GM23248 (cell line): ENCODE data around the gene SOX6. TPM values are rescaled to one million over a fixed set of nuclear protein-coding genes. Genes with fewer than 3 reads are reported as not detected.

Source experiments
- DNase-seq: peaks from one replicate; pipeline ENCODE4 v3.0.0-alpha.2; 2015
- H2AFZ ChIP-seq: fragments of 200-600 bp; sonication (generic); 2 replicates; pipeline ENCODE4 v1.6.1; 2016; ENCODE audit warnings: antibody characterized with exemption
- H3F3A ChIP-seq: fragments of 200-600 bp; sonication (generic); 2 replicates; pipeline ENCODE4 v1.6.1; 2016; ENCODE audit warnings: mild to moderate bottlenecking, antibody characterized with exemption, mixed run types; ENCODE audit not compliant: insufficient read depth
- H3K27ac ChIP-seq: fragments of 200-600 bp; sonication (generic); 2 replicates; pipeline ENCODE4 v1.5.1; 2016; ENCODE audit warnings: mild to moderate bottlenecking
- H3K27me3 ChIP-seq: fragments of 200-600 bp; sonication (generic); replicated peaks from 2 replicates; pipeline ENCODE4 v1.6.1; 2016; ENCODE audit warnings: mild to moderate bottlenecking; ENCODE audit not compliant: insufficient read depth
- H3K36me3 ChIP-seq: fragments of 200-600 bp; sonication (generic); 2 replicates; pipeline ENCODE4 v1.6.1; 2016; ENCODE audit warnings: low read depth, mild to moderate bottlenecking
- H3K4me1 ChIP-seq: fragments of 200-600 bp; sonication (generic); 2 replicates; pipeline ENCODE4 v1.6.1; 2016; ENCODE audit warnings: mild to moderate bottlenecking; ENCODE audit not compliant: insufficient read depth
- H3K4me2 ChIP-seq: fragments of 200-600 bp; sonication (generic); one replicate; pipeline ENCODE4 v1.6.1; 2016; ENCODE audit warnings: mild to moderate bottlenecking; ENCODE audit not compliant: unreplicated experiment
- H3K4me3 ChIP-seq: fragments of 200-600 bp; sonication (generic); 2 replicates; pipeline ENCODE4 v1.5.1; 2016; ENCODE audit warnings: mild to moderate bottlenecking
- H3K79me2 ChIP-seq: fragments of 200-600 bp; sonication (generic); 2 replicates; pipeline ENCODE4 v1.6.1; 2016; ENCODE audit warnings: mild to moderate bottlenecking; ENCODE audit not compliant: insufficient read depth
- H3K9ac ChIP-seq: fragments of 200-600 bp; sonication (generic); 2 replicates; pipeline ENCODE4 v1.6.1; 2016; ENCODE audit warnings: mild to moderate bottlenecking
- H3K9me2 ChIP-seq: fragments of 200-600 bp; sonication (generic); 2 replicates; pipeline ENCODE4 v1.6.1; 2016; ENCODE audit warnings: mixed run types, mild to moderate bottlenecking, moderate library complexity; ENCODE audit not compliant: insufficient read depth
- H3K9me3 ChIP-seq: fragments of 200-600 bp; sonication (generic); one replicate; pipeline ENCODE4 v1.6.1; 2017; ENCODE audit warnings: low read depth
- H4K20me1 ChIP-seq: fragments of 200-600 bp; sonication (generic); 2 replicates; pipeline ENCODE4 v1.6.0; 2016; ENCODE audit not compliant: insufficient read depth
- EZH2 ChIP-seq: fragments of 200-600 bp; sonication (generic); IDR thresholded peaks from 2 replicates; pipeline ENCODE4 v1.6.1; 2018; ENCODE audit warnings: antibody characterized with exemption, mild to moderate bottlenecking; ENCODE audit not compliant: insufficient read depth, poor library complexity, severe bottlenecking
- EZH2phosphoT487 ChIP-seq: fragments of 200-600 bp; sonication (generic); IDR thresholded peaks from 2 replicates; pipeline ENCODE4 v1.6.1; 2018; ENCODE audit warnings: antibody characterized with exemption, moderate library complexity, mild to moderate bottlenecking, low read depth; ENCODE audit not compliant: insufficient read depth
- WGBS, 2 experiments: methylation state at CpG; one replicate each; pipeline ENCODE4 v1.1.6; 2015 to 2017; ENCODE audit warnings: low lambda C conversion rate in 2 of 2, low coverage in 1 of 2; ENCODE audit errors: missing lambda C conversion rate in 2 of 2; 5-methylcytosine and 5-hydroxymethylcytosine counted together
- in situ Hi-C: fragments of 300-500 bp; cut with MboI; formaldehyde crosslinking; loops from 2 replicates; pipeline ENCODE4 v1.15.0; 2020
- polyA plus RNA-seq: library from polyadenylated mRNA; unstranded; fragments of >200 nt; fragmentation: Nextera tagmentation; extraction: Ambion mirVana; gene quantifications from 2 replicates; pipeline ENCODE4 v1.2.1, GENCODE V29; 2016
- total RNA-seq: library from RNA; depleted of rRNA; stranded (reverse); fragments of >200 nt; shearing (Covaris generic); gene quantifications from 2 replicates; pipeline ENCODE4 v1.2.3, GENCODE V29; 2014

SOX6 gene
- total and polyA plus RNA-seq, 2 experiments from 2014 or later = under 0.01 to 0.49 TPM

- 52 to 54% methylated on average over 1 of the region's 1 CpG for whole genome bisulfite sequencing, 2 experiments
- H3F3A ChIP-seq = no peaks in the 10 kb centered on the region
- no peak overlapping the region for H3K4me2 ChIP-seq
- H3K4me3 ChIP-seq = no peak overlapping the region
- no peak overlapping the region for H2AFZ ChIP-seq
- peaks cover 5% of the 10 kb centered on the region; the same call in 1 of the 2 replicates for H3K27me3 ChIP-seq
- no peaks in the 10 kb centered on the region for H3K4me1 ChIP-seq
- H3K9ac ChIP-seq = no peak overlapping the region
- no peaks in the 10 kb centered on the region for H3K36me3 ChIP-seq
- H3K79me2 ChIP-seq = no peaks in the 10 kb centered on the region
- no peaks in the 10 kb centered on the region for H3K9me3 ChIP-seq
- TF ChIP-seq EZH2 (no peak), EZH2phosphoT487 (no peak)
- no peak for DNase-seq
- no peaks in the 10 kb centered on the region for H4K20me1 ChIP-seq
- in situ Hi-C loops = no loop called here
- no peaks in the 10 kb centered on the region for H3K9me2 ChIP-seq
- H3K27ac ChIP-seq = no peak overlapping the region
Measured at GRCh38 chr11:16240687-16241086, 115.7 kb downstream of the SOX6 start.

- H3K4me3 ChIP-seq = no peak overlapping the region
- no peaks in the 10 kb centered on the region for H3F3A ChIP-seq
- no peaks in the 10 kb centered on the region for H3K9me3 ChIP-seq
- H3K9me2 ChIP-seq = no peaks in the 10 kb centered on the region
- no peak for DNase-seq
- H4K20me1 ChIP-seq = no peaks in the 10 kb centered on the region
- TF ChIP-seq EZH2phosphoT487 = no peak
- no peak for TF ChIP-seq EZH2
- no peaks in the 10 kb centered on the region for H3K4me1 ChIP-seq
- no peaks in the 10 kb centered on the region for H3K79me2 ChIP-seq
- no peak overlapping the region for H3K27ac ChIP-seq
- H3K36me3 ChIP-seq = no peaks in the 10 kb centered on the region
- in situ Hi-C loops = no loop called here
- peaks cover 7% of the 10 kb centered on the region; the same call in 1 of the 2 replicates for H3K27me3 ChIP-seq
- H2AFZ ChIP-seq = no peak overlapping the region
- H3K9ac ChIP-seq = no peak overlapping the region
- 10 to 12% methylated on average over 7 of the region's 7 CpGs for WGBS, 2 experiments
- no peak overlapping the region for H3K4me2 ChIP-seq
Measured at GRCh38 chr11:16239141-16240105, 116.9 kb downstream of the SOX6 start.

GRCh38 chr11:16226245-16226644 is 130.1 kb downstream of the SOX6 start:
- no peak overlapping the region for H2AFZ ChIP-seq
- in situ Hi-C loops = no loop called here

DNA sequence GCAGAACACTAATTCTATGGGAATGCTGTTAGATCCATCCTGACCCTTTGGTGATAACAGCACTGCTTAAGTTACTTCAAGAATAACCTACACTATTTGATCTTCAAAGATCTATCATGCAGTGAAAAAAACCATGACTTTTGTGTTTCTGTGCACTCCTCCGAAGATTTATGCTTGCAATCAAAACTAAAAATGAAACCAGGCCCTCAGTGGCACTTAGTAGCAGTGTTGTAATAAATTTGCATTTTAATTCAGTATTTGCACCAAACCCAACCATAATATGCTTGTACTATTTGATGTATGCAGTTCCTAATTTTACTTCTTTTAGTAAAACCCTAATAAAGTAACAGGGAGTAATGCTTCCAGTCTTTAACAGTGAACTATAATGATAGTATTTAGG is 130.7 kb downstream of the SOX6 start:
- Histone ChIP-seq H3K9me3 (no peaks in the 10 kb centered on the region), H2AFZ (no peak overlapping the region), H3K27ac (no peak overlapping the region), H3K79me2 (no peaks in the 10 kb centered on the region), H3K4me2 (no peak overlapping the region), H3K4me3 (no peak overlapping the region), H3K9me2 (no peaks in the 10 kb centered on the region), H3K4me1 (no peaks in the 10 kb centered on the region), H3K36me3 (no peaks in the 10 kb centered on the region), H3F3A (no peaks in the 10 kb centered on the region), H3K9ac (no peak overlapping the region), H4K20me1 (no peaks in the 10 kb centered on the region), H3K27me3 (no peaks in the 10 kb centered on the region)
- TF ChIP-seq EZH2phosphoT487 = no peak
- TF ChIP-seq EZH2 = no peak
- 4 to 13% methylated on average over 1 of the region's 1 CpG for WGBS, 2 experiments
- no peak for DNase-seq
- in situ Hi-C loops = no loop called here

More at GRCh38 chr11:16226245-16226644, 130.1 kb downstream of the SOX6 start:
- DNase-seq = no peak
- Histone ChIP-seq H3K4me2 (no peak overlapping the region), H3K9ac (no peak overlapping the region), H3K9me2 (no peaks in the 10 kb centered on the region), H3F3A (no peaks in the 10 kb centered on the region), H3K36me3 (no peaks in the 10 kb centered on the region), H3K4me3 (no peak overlapping the region), H3K4me1 (no peaks in the 10 kb centered on the region), H3K27ac (no peak overlapping the region), H3K79me2 (no peaks in the 10 kb centered on the region), H4K20me1 (no peaks in the 10 kb centered on the region), H3K9me3 (no peaks in the 10 kb centered on the region), H3K27me3 (no peaks in the 10 kb centered on the region)
- TF ChIP-seq EZH2phosphoT487 (no peak), EZH2 (no peak)
- WGBS, 2 experiments = 66 to 69% methylated on average over 3 of the region's 3 CpGs
